ENCODE results near the gene CCDC167.
A peak's percentile ranks its signal among the peaks of the same experiment; 100 is the strongest.
"Not testable (repeated sequence)": the region's sequence is repeated elsewhere in the genome, so short reads cannot be mapped to it uniquely, and the experiment has no call there.

The CCDC167 gene

DNA sequence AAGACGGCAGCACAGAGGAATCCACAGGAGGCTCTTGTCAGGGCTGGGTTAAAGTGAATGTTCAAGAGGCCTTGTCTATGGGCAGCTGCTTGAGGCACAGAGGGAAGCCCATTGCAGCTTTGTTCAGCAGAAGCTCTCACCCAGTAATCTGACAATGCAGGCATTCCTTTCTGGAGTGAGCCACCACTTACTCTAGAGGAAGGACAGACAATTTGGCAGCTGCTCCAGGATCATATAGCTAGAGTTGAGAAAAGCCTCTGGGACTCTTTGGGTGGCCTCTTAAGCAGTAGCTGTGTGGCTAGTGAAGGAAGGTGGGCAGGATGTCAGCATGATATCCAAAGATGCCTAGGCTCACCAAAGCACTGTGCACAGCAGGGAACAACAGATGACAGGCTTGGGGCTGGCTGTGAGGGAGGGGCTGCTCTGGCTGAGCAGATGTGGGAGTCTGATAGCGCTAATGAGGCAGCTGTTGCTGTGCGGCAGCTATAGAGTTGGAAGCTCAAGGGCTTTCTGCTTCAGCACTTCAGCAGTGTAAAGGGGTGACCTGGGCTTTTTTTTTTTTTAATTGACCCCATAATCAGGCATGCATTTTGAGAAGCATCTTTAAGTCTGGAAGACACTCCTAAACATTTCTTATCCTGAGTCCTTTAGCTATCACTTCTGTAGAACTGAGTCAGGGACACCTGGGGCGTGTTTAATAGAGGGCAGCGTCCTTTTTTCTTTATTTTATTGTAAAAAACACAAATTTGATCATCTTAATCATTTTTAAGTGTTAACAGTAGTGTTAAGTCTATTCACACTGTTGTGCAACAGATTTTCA is 39.5 kb downstream of the CCDC167 start:
- DNase-seq: peak; percentile 68

DNA sequence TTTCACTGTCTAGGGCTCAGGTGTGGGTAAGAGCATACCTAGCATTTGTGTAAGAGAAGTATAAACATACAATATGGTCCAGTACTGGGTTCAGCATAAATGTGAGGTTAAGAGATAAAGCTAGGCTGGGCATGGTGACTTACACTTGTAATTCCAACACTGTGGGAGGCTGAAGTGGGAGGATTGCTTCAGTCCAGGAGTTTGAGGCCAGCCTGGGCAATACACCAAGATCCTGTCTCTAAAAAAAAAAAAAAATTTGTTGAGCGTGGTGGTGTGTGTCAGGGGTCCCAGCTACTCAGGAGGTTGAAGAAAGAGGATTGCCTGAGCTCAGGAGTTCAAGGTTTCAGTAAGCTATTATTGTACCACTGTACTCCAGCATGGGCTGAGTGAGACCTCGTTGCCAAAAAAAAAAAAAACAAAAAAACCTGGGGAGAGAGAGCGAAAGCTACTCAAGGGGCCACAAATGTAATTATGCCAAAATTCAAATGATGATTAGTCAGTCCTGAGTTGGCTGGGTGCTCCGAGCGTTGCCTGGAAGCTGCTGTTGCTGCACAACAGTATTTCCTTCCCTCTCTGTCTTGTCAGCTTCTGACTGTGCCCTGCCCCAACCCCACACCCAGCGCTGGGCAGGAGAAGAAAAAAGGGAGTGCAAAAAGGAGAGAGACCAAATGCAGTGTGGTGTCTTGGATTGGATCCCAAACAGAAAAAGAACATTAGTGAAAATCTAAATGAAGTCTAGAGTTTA is 42.7 kb downstream of the CCDC167 start:
- DNase-seq: peak; percentile 84

DNA sequence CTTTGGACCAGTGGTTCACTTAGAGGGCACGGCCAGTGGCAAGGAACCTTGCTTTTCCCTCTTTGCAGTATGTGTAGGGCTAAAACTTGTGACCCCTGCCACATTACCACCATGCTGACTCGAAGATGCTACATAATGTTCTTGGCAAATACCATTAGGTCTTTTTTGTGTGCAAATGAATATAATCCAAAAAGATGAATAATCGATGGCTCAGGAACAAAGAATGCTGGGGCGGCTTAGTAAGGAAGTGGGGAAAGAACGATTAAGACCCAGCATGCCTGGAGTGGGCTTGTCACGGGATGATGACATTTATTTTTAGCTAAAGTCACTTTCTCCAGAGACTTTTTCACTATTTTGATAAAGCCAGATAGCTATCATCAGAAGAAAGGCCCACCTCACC is 43.6 kb downstream of the CCDC167 start:
- DNase-seq: peak; percentile 85

DNA sequence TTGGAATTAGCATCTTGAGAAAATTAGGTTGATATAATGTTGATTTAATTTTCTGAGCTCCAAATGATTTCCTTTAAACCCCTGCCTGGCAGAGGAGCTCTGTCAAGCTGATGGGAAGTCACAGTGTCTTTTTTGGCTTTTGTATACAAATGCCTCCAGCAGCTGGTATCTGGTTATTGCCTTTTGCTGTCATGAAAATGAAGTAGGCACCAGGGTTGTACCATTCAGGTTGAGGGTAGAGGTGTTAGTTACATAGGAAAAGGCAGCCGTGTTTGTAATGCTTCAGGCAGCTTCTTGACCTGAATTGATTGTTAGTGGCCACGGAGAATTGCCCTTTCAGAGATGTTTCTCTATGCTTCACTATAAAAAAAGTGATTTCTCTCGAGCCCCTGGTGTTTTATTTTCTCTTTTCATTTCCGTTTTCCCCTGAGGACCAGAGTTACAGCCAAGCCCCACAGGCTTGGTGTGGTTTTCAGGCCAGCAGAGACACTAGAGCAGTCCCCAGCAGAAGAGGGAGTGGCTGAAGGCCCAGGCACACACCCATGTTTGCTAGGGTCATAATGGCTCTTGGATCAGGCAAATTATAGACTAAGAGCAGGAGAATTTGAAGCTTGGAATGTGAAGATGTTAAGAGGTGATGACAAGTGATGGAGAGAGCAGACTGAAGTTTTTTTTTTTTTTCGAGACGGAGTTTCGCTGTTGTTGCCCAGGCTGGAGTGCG is 45.1 kb downstream of the CCDC167 start:
- peak; percentile 54 for DNase-seq

DNA sequence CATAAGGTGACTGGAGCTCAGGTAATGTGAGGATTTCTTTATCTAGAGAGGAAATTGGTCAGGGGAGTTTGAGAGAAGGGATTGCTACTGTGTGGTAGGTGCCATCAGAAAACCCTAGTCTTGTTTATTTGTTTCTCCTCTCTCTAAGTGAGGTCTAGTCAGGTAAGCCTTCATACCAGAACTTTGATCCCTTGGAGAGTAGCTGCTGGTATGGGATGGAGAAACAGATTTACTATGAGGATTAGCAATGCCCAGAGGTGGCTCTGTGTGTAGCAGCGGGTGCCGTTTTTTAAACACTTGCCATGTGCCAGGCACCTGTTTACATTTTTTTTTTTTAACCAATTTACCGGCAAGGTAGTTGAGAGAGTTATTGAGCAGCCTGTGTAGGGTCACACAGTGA is 47.2 kb downstream of the CCDC167 start:
- no peak for DNase-seq

DNA sequence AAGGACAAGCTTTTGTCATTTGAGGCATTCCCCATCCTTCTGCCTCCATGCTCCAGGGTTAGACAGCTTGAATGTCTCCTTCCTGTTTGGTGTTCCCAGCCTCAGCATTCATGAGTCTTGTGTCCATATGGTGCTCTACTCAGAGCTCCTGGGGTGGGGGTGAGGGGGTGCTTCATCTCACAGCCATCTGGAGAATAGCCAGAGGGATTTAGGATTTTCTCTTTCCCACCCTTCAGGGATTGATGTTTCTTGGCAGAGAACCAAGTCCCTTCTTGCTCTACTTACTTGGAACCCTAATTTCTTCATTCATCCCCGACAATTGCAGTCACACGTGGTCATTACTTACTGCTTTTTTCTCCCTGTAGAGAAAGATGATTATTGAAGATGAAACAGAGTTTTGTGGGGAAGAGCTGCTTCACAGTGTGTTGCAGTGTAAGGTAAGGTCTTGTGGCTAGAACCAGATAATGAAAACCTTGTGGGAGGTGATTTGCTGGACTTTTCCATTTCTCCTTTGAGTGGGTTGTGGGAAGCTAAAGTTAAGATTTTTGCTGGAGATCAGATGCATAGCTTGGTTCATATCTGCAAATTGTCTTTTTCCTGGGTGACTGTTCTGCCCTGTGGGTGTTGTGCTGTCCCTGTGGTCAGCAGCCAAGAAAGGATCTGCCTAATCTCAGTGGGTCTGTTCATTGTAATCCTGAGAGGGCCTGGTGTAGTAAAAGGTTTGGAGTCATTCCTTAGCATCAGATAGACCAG is 48.1 kb downstream of the CCDC167 start:
- peak; percentile 13 for DNase-seq

DNA sequence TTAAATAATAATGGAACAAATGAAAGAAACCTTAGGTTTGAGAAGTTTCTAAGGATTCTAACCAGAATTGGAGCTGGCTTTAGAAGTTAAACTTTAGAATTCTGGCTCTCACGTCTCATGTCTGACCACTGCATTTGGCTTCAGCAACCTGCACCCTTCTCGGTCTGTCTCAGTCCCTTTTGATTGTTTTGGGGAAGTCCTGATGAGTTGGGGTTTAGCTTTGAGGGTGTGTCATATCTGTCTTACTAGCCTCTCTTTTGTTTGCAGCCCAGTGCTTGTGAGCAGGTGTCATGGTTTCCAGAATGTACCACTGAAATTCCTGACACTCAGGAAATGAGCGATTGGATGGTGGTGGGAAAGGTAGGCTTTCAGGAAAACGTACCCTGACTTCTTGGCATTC is 49.7 kb downstream of the CCDC167 start:
- no peak for DNase-seq

DNA sequence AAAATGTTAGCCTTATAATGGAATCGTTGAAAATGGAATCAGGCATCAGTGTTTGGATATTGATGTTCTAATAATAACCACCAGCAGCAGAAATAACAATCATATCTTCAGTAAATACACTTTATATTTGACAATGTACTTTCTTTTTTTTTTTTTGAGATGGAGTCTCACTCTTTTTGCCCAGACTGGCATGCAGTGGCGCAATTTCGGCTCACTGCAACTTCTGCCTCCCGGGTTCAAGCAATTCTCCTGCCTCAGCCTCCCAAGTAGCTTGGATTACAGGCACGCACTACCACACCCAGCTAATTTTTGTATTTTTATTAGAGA is 56.5 kb downstream of the CCDC167 start:
- not testable (repeated sequence) for DNase-seq

DNA sequence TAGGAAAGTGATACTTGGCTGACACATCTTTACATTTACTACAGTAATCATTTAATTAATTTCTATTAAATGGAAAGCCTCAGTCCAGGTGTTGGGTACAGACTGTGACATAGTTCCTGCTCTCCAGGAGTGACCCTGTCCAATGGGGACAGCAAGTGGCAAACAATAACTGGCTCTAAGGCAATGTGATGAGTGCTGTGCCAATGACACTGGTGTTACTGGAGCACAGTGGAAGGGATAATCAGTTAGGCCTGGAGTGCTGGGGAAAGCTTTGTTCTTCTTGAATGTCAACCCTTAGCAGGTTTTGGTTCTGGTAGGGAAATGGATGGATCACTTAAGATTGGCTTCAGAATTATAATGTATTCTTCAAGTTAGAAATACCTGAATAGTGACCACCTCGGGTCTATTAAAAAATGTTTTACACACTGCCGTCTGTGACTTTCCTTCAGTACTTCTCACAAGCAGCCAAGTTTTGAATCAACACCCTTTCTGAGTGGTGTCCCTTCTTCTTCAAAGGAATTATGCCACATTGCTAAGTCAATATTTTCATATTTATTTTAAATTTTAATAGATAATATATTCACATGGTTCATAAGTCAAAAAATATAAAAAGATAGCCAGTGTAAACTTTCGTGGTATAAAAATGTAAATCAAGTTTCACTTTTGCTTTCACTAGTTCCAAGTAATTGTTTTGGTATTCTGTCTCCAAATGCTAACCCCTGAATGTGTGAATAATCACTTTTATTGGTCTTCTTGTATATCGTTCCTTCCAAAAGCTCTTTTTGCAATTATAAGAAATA is 57.1 kb downstream of the CCDC167 start:
- no peak for DNase-seq

DNA sequence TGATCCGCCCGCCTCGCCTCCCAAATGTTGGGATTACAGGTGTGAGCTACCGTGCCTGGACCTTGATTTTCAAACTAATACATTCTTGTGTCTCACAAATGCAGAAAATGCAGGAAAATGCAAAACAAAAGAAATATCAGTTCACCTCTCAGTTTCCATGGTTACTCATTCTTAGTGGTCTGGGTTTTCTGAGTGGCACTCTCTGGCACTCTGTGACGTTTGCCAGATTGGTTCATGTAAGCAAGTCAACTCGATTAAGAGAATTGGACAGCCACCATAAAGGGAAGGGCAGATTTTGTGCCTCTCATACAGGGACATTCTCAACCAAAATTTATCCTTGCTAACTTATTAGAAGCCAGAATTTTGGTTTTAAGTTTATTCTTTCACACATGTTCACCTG is 58.0 kb downstream of the CCDC167 start:
- DNase-seq: no peak

DNA sequence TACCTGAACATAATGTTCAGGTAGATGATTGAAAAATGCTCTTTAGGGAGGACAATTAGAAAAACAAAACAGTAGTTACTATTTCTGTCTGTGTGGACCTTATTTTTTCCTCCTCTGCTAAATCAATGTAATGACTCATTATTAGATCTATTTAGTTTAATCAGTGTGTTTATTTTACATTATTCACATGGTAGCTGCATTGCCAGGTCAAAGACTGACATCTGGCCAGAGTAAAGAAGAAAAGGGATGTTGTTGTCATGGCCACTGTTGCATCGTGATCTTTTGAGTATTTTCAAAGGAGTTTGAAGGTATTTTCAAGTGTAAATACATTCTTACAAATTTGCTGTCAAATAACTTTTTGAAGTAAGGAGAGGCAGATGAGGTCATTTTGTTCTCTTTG is 60.8 kb downstream of the CCDC167 start:
- no peak for DNase-seq

DNA sequence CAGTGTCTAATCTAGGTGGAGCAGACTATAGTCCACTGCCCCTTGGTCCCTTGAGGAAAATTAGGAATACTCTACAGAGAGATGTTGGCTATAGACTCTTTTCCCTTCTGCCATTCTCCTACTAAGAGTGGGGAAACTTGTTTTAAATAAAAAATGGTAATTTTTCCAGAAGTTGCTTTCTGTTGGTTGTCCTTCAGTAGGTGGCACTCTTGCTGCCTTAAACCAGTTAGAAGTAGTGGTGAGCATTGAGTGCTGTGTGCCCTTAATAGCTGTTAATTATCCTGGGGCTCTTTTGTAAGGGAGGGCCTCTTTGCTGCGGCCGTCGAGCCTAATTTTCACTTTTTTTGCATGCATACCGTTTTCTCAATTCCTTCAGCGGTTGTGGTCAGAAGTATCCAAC is 63.9 kb downstream of the CCDC167 start:
- DNase-seq: no peak

DNA sequence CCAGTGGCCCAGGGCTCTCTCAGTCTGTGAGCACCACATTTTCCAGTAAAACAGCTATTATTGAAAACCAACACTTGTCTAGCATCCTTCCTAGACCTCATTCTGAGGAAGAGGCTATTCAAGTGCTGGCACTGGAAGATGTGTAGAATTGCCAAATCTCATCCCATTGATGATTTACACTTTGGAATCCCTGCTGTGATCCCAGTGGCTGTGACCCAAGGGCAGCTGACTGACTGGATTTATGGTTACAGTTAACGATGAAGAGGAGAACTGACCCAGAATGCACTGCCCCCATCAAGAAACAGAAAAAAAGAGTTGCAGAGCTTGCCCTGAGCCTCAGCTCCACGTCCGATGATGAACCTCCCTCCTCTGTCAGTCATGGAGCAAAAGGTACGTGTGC is 64.3 kb downstream of the CCDC167 start:
- DNase-seq: no peak

DNA sequence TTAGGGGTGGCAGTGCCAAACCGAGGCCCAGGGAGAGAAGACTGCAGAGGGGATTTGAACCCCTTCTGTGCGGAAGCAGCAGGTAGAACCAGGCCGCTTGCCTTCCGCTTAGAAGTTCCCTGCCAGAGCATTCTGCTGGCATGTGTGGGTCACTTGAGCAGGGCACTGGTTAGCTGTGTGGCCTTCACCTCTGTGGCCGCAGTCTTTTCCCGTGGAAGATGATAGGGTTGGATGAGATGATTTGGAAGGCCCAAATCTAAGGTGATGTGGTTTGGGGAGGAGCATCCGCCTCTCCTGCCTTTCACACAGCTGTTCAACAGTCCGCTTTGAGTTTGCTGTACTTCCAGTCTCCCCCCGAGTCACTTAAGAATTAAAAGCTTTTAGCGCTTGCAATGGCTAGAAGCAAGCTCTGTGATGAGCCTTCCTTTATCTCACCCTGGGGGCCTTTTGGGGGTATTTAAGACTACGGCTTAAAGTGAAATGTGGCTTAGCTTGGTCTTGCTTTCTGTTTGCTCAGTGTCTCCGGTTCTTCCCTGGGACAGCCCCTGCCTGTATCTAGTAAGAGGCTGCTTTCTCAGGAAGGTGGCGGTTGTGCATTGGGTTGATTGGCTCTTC is 65.9 kb downstream of the CCDC167 start:
- no peak for DNase-seq

All from fibroblast of upper back skin (primary cell).